SK-N-SH (cell line): ENCODE results near the gene GP1BA. TPM values are rescaled to one million over a fixed set of nuclear protein-coding genes. Genes with fewer than 3 reads are reported as not detected.

Source experiments
- CTCF ChIA-PET: fragments of 300-600, 350-600 bp; formaldehyde crosslinking; extraction: SDS; loops from one replicate; lab custom pipeline; 2021; lab: Yijun Ruan, JAX
- POLR2A ChIA-PET: fragments of 350-600 bp; sonication (Branson Sonifier 250); formaldehyde crosslinking; extraction: SDS; loops from one replicate; lab custom pipeline; 2020; ENCODE audit warnings: antibody characterized with exemption, inconsistent platforms; lab: Yijun Ruan, JAX
- DNase-seq: peaks from one replicate; pipeline ENCODE4 v3.0.0; 2012
- H2AFZ ChIP-seq: fragments of 200-600 bp; sonication (generic); 2 replicates; pipeline ENCODE4 v1.8.1; 2016; ENCODE audit warnings: antibody characterized with exemption, mild to moderate bottlenecking, low read depth
- H3F3A ChIP-seq: fragments of 200-600 bp; sonication (generic); replicated peaks from 2 replicates; pipeline ENCODE3; 2016; ENCODE audit warnings: antibody characterized with exemption, mild to moderate bottlenecking; ENCODE audit not compliant: insufficient read depth
- H3K27ac ChIP-seq, 2 experiments: fragments of 200-500 bp in 1 of 2; fragments of 200-600 bp in 1 of 2; sonication (Bioruptor generic) in 1 of 2; sonication (generic), shearing (Covaris generic) in 1 of 2; 2 replicates each; pipeline versions ENCODE4 v1.5.1 to v1.6.1; 2014 to 2016; ENCODE audit warnings: low read depth in 2 of 2, inconsistent platforms in 1 of 2, low read length in 1 of 2, mild to moderate bottlenecking in 1 of 2, mixed read lengths in 1 of 2
- H3K27me3 ChIP-seq: fragments of 200-600 bp; sonication (generic), shearing (Covaris generic); 2 replicates; pipeline ENCODE4 v1.6.1; 2016; ENCODE audit warnings: mixed run types; ENCODE audit not compliant: insufficient read depth
- H3K36me3 ChIP-seq, 2 experiments: fragments of 200-500 bp in 1 of 2; fragments of 200-600 bp in 1 of 2; sonication (Bioruptor generic) in 1 of 2; sonication (generic) in 1 of 2; replicated peaks in 1 of 2; 2 replicates each; pipeline versions ENCODE3 to v1.5.1; 2014 to 2016; ENCODE audit warnings: low read length in 1 of 2, mild to moderate bottlenecking in 1 of 2; ENCODE audit not compliant: insufficient read depth in 2 of 2, control insufficient read depth in 1 of 2
- H3K4me1 ChIP-seq, 2 experiments: fragments of 200-500 bp in 1 of 2; fragments of 200-600 bp in 1 of 2; sonication (Bioruptor generic) in 1 of 2; sonication (generic), shearing (Covaris generic) in 1 of 2; 2 replicates each; pipeline versions ENCODE4 v1.5.1 to v1.6.1; 2014 to 2016; ENCODE audit warnings: low read depth in 1 of 2, low read length in 1 of 2, mixed run types in 1 of 2; ENCODE audit not compliant: insufficient read depth in 2 of 2, control insufficient read depth in 1 of 2
- H3K4me2 ChIP-seq: fragments of 200-600 bp; sonication (generic), shearing (Covaris generic); 2 replicates; pipeline ENCODE4 v1.6.1; 2017; ENCODE audit warnings: mixed run types
- H3K4me3 ChIP-seq, 2 experiments: fragments of 200-500 bp in 1 of 2; fragments of 200-600 bp in 1 of 2; sonication (Bioruptor generic) in 1 of 2; sonication (generic), shearing (Covaris generic) in 1 of 2; 2 replicates each; pipeline versions ENCODE4 v1.5.1 to v1.8.1; 2014 to 2016; ENCODE audit warnings: low read depth in 2 of 2, inconsistent platforms in 1 of 2, low read length in 1 of 2, mild to moderate bottlenecking in 1 of 2, mixed read lengths in 1 of 2, moderate library complexity in 1 of 2
- H3K79me2 ChIP-seq: fragments of 200-600 bp; sonication (generic); 2 replicates; pipeline ENCODE4 v1.8.1; 2017; ENCODE audit warnings: mild to moderate bottlenecking; ENCODE audit not compliant: insufficient read depth
- H3K9ac ChIP-seq: fragments of 200-600 bp; sonication (generic); 2 replicates; pipeline ENCODE4 v1.6.1; 2017; ENCODE audit warnings: mixed run types
- H3K9me2 ChIP-seq: fragments of 200-600 bp; sonication (generic); 2 replicates; pipeline ENCODE4 v1.6.1; 2017; ENCODE audit warnings: mixed run types
- H3K9me3 ChIP-seq: fragments of 200-600 bp; sonication (generic); 2 replicates; pipeline ENCODE4 v1.6.1; 2017; ENCODE audit warnings: mixed run types, mild to moderate bottlenecking, moderate library complexity
- H4K20me1 ChIP-seq: fragments of 200-600 bp; sonication (generic); 2 replicates; pipeline ENCODE4 v1.6.1; 2017; ENCODE audit warnings: mild to moderate bottlenecking, mixed run types; ENCODE audit not compliant: insufficient read depth
- CHD2 ChIP-seq: fragments of 150-350 bp; IDR thresholded peaks from 2 replicates; pipeline ENCODE4 v1.6.1; 2018; ENCODE audit warnings: low read length; ENCODE audit not compliant: partially characterized antibody
- ELF1 ChIP-seq: IDR thresholded peaks from 2 replicates; pipeline ENCODE4 v1.4.0; 2012
- FOSL2 ChIP-seq: IDR thresholded peaks from 2 replicates; pipeline ENCODE4 v1.4.0; 2012; ENCODE audit warnings: low read depth, mild to moderate bottlenecking, moderate library complexity, borderline replicate concordance
- FOXJ3 ChIP-seq: sonication (generic); formaldehyde crosslinking; IDR thresholded peaks from 2 replicates; pipeline ENCODE4 v1.5.1; 2020; ENCODE audit warnings: mild to moderate bottlenecking, missing genetic modification reagents
- FOXM1 ChIP-seq: IDR thresholded peaks from 2 replicates; pipeline ENCODE4 v1.4.0; 2012; ENCODE audit warnings: low read depth, mild to moderate bottlenecking
- GATA2 ChIP-seq: sonication (generic); formaldehyde crosslinking; IDR thresholded peaks from 2 replicates; pipeline ENCODE4 v1.5.0; 2020; ENCODE audit warnings: mild to moderate bottlenecking, missing genetic modification reagents
- IRF3 ChIP-seq: fragments of 150-350 bp; IDR thresholded peaks from 2 replicates; pipeline ENCODE4 v1.6.1; 2016; ENCODE audit warnings: mild to moderate bottlenecking, low read depth, low read length
- JUND ChIP-seq: IDR thresholded peaks from 2 replicates; pipeline ENCODE4 v1.4.0; 2012
- MEF2A ChIP-seq: IDR thresholded peaks from 2 replicates; pipeline ENCODE4 v1.4.0; 2012; ENCODE audit warnings: low read depth, borderline replicate concordance
- POLR2AphosphoS5 ChIP-seq: IDR thresholded peaks from 2 replicates; pipeline ENCODE4 v1.6.1; 2012; ENCODE audit warnings: low read depth, low read length
- RAD21 ChIP-seq: IDR thresholded peaks from 2 replicates; pipeline ENCODE4 v1.6.1; 2012; ENCODE audit warnings: mild to moderate bottlenecking, low read length
- RCOR1 ChIP-seq: fragments of 150-350 bp; IDR thresholded peaks from 2 replicates; pipeline ENCODE4 v1.6.1; 2017; ENCODE audit warnings: antibody characterized with exemption, low read length
- REST ChIP-seq: IDR thresholded peaks from 2 replicates; pipeline ENCODE4 v1.6.1; 2012; ENCODE audit warnings: mild to moderate bottlenecking, low read depth, low read length, moderate library complexity
- RFX5 ChIP-seq: IDR thresholded peaks from 2 replicates; pipeline ENCODE4 v1.6.1; 2012; ENCODE audit warnings: mild to moderate bottlenecking, improper control_type of control experiment, low read length
- RXRA ChIP-seq: IDR thresholded peaks from 2 replicates; pipeline ENCODE4 v1.4.0; 2012; ENCODE audit warnings: low read depth, mild to moderate bottlenecking, borderline replicate concordance
- SIN3A ChIP-seq: IDR thresholded peaks from 2 replicates; pipeline ENCODE4 v1.6.1; 2012; ENCODE audit warnings: low read depth, mild to moderate bottlenecking, low read length, moderate library complexity, borderline replicate concordance
- USF1 ChIP-seq: IDR thresholded peaks from 2 replicates; pipeline ENCODE4 v1.4.0; 2012; ENCODE audit warnings: low read depth, borderline replicate concordance
- ZBTB33 ChIP-seq: IDR thresholded peaks from 2 replicates; pipeline ENCODE4 v1.4.0; 2012; ENCODE audit warnings: low read depth, borderline replicate concordance
- WGBS: methylation state at CpG from one replicate; pipeline ENCODE4 v1.1.6; 2017; ENCODE audit warnings: low lambda C conversion rate; 5-methylcytosine and 5-hydroxymethylcytosine counted together
- polyA plus RNA-seq, 3 experiments: library from polyadenylated mRNA; depleted of rRNA; stranded (reverse); fragments of >200 nt; gene quantifications; 2 replicates each; pipeline ENCODE4 v1.2.3, GENCODE V29; 2012

Gene GP1BA
- polyA plus RNA-seq, 1 of the 3 experiments (the other 2 are of a cell fraction) = not detected

GRCh38 chr17:4893721-4894560, 38.1 kb upstream of the GP1BA start:
- Histone ChIP-seq H3K79me2 (no peaks in the 10 kb centered on the region), H2AFZ (no peak overlapping the region), H3F3A (no peaks in the 10 kb centered on the region), H3K9me3 (no peaks in the 10 kb centered on the region), H3K4me3 (no peak overlapping the region), H3K4me1 (no peaks in the 10 kb centered on the region), H3K27me3 (no peaks in the 10 kb centered on the region), H3K27ac (no peak overlapping the region), H3K9me2 (no peaks in the 10 kb centered on the region), H3K4me2 (no peak overlapping the region), H3K9ac (no peak overlapping the region), H3K36me3 (peaks cover 0 to 63% of the 10 kb centered on the region in 2 experiments), H4K20me1 (no peaks in the 10 kb centered on the region)
- no peak for DNase-seq
- CTCF ChIA-PET = interaction anchor here (0.9 to 1.4 kb wide), 3 partner anchors 9 to 107 kb away, joined by 3 to 4 read pairs (median 3); partner anchors contain the start of genes CHRNE and VMO1
- POLR2A ChIA-PET = no interaction called here
- WGBS = 95% methylated on average over 14 of the region's 31 CpGs
- TF ChIP-seq RFX5 = no peak
- TF ChIP-seq MEF2A = no peak
- TF ChIP-seq IRF3 = no peak
- no peak for TF ChIP-seq GATA2 (CRISPR knock-in tag)
- no peak for TF ChIP-seq JUND
- TF ChIP-seq ELF1 = no peak
- TF ChIP-seq REST = no peak
- TF ChIP-seq, all 33 proteins: peak for 0

GRCh38 chr17:4895121-4895520, 37.0 kb upstream of the GP1BA start:
- 96% methylated on average over 9 of the region's 13 CpGs for WGBS
- TF ChIP-seq POLR2AphosphoS5 (no peak), FOXM1 (no peak), RCOR1 (no peak), FOSL2 (no peak), RXRA (no peak), RAD21 (no peak), JUND (no peak), USF1 (no peak), MEF2A (no peak), FOXJ3 (CRISPR knock-in tag) (no peak), CHD2 (no peak), SIN3A (no peak), ZBTB33 (no peak)

More at GRCh38 chr17:4895121-4895520, 37.0 kb upstream of the GP1BA start:
- Histone ChIP-seq H3K4me1 (no peaks in the 10 kb centered on the region), H3K79me2 (no peaks in the 10 kb centered on the region), H3K9ac (no peak overlapping the region), H3F3A (no peaks in the 10 kb centered on the region), H3K4me2 (no peak overlapping the region), H3K4me3 (no peak overlapping the region), H3K27me3 (no peaks in the 10 kb centered on the region), H4K20me1 (no peaks in the 10 kb centered on the region), H3K27ac (no peak overlapping the region), H3K9me2 (no peaks in the 10 kb centered on the region), H2AFZ (no peak overlapping the region), H3K9me3 (no peaks in the 10 kb centered on the region), H3K36me3 (peaks cover 0 to 65% of the 10 kb centered on the region in 2 experiments)
- ChIA-PET CTCF (interaction anchor here (1.4 kb wide), 1 partner anchor 8 kb away, joined by 4 read pairs; the partner anchor contains the start of gene CHRNE), POLR2A (no interaction called here)
- DNase-seq = no peak
